ENCODE measurements around the gene TECPR1. TPM values are rescaled to one million over a fixed set of nuclear protein-coding genes. Genes with fewer than 3 reads are reported as not detected.

TECPR1 gene
- total and polyA plus RNA-seq, 2 of the 8 experiments (the other 6 are each of a cell fraction or from before 2014, with no cell fraction given): 1.3 to 11.1 TPM

DNA sequence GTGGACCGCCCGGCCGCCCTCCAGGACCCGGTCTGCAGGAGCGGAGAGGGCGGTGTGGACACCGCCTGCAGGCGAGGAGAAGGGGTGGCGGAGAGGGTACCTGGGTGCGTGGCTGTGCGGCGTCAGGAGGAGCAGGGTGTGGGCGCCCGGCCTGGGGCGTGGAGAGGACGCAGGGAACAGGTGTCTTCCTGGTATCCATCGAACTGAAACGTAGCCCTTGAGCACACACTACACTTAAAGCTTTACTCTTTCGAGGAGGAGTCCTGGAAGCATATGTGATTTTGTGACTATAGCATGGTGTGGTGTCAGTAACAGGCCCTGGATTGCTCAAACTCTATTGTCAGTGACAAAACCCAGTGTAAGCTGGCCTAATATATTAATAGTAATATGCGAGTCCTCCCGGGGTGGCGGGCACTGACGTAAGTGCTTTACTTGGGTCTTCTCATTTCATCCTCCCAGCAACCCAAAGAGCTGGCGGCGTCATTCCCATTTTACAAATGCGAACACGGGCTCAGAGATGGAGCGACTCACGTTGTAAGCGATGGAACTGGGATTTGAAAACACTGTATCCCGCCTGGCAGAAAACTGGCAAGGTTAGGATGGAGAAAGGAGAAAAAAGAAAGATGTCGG is 508 bp upstream of the TECPR1 start (continued):
- TF ChIP-seq CHD7 (IDR thresholded peaks at IDR 0.05; ENCODE audit: insufficient replicate concordance, low read length): no peak
- no peak for TF ChIP-seq SIX5 (IDR thresholded peaks at IDR 0.05; ENCODE audit: low read depth, low read length)
- TF ChIP-seq KDM4A (IDR thresholded peaks at IDR 0.05; ENCODE audit: low read depth, low read length, severe bottlenecking): peak; percentile 74
- TF ChIP-seq FOSL1 (IDR thresholded peaks at IDR 0.05; ENCODE audit: insufficient read depth, low read depth, low read length): 0 out of 2 replicates have a peak, but pooled peaks have one; percentile 7
- peak; percentile 64 for TF ChIP-seq PHF8 (conservative IDR thresholded peaks at IDR 0.05; ENCODE audit: low read depth, low read length)
- no peak for TF ChIP-seq SAP30 (IDR thresholded peaks at IDR 0.05; ENCODE audit: insufficient read depth, insufficient replicate concordance, low read length)
- no peak for TF ChIP-seq CTCF (IDR thresholded peaks at IDR 0.05; ENCODE audit: control extremely low read depth in 1 of 3, insufficient read depth in 1 of 3, low read depth in 1 of 3, low read length in 3 of 3)
